NCI-H1105 (cell line): ENCODE measurements around the gene MPHOSPH10.
A peak's percentile ranks its signal among the peaks of the same experiment; 100 is the strongest.
"Not testable (repeated sequence)": the region's sequence is repeated elsewhere in the genome, so short reads cannot be mapped to it uniquely, and the experiment has no call there.

ENCODE experiments used
- DNase-seq: peaks from one replicate; lab custom pipeline; 2025; lab: John Stamatoyannopoulos, UW

Gene MPHOSPH10

DNA sequence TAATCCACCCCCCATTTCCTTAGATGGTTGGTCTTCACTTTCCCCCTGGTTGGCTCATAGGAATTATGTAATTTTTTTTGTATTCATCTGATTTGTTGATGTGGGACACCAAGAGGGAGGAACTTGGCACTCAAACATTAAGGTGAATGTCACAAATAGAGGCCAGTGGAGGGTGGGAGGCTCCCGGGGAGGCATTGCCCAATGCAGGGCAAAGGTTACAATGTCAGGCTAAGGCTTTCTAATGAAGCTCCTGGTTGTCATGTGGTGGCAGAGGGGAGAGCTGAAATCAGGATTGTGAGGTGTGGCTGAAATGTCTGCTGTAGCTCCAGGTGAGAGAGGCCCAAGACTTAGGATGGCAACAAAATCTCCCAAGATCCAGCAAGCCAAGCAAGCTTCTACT is 42.7 kb downstream of the MPHOSPH10 start:
- DNase-seq: no peak

DNA sequence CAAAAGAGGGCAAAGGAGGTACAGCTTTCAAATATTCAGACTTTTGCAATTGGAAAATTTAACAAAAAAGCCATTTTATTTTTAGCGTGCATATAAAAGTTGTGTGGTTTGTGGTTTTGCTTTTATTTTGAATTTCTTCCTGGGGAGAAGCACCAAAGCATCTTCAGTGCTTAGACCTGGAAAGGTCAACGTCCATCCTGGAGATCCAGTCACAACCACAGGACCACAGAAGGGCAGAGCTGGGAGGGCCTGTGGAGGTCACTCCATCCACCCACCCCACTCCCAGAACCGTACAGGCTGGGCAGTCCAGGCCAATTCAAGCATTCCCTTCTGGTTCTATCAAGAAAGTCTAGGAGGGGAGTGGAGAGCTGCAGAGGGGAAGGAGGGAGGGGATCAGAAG is 43.8 kb downstream of the MPHOSPH10 start:
- DNase-seq: no peak

DNA sequence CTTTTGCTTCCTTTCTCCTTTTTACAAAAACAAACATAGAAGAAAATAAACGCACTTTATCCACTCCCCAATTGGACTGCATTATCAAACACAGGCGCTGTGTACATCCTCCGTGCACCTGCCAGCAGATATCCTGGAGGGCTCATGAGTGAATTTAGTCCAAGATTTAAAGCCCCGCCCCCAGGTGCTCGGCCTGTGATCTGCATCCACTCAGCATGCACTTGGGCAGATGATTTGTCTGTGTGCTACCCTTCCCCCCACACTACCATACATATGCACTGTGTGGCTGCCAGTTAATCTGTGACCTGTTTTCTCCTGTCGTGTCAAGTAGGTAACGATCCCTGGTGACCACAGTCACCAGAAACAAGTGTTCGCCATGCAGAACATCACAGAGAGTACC is 48.4 kb downstream of the MPHOSPH10 start:
- not testable (repeated sequence) for DNase-seq

DNA sequence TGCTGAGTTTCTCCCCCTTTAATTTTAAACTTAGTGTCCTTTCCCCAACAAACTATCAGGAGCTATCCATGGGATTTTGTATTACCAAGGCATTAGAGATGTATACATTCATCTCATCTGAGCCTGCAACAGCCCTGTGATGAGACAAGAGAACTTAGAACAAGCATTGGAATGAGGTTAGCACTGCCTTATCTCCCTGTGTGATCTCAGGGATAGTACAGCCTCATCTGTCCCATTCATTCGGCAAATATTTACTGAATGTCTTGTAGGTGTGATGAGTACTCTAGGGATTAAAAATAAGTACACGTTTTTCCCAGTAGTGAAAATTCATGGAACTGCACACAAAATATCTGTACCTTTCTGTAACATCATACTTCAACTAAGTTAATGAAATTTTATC is 50.9 kb downstream of the MPHOSPH10 start:
- DNase-seq: no peak

DNA sequence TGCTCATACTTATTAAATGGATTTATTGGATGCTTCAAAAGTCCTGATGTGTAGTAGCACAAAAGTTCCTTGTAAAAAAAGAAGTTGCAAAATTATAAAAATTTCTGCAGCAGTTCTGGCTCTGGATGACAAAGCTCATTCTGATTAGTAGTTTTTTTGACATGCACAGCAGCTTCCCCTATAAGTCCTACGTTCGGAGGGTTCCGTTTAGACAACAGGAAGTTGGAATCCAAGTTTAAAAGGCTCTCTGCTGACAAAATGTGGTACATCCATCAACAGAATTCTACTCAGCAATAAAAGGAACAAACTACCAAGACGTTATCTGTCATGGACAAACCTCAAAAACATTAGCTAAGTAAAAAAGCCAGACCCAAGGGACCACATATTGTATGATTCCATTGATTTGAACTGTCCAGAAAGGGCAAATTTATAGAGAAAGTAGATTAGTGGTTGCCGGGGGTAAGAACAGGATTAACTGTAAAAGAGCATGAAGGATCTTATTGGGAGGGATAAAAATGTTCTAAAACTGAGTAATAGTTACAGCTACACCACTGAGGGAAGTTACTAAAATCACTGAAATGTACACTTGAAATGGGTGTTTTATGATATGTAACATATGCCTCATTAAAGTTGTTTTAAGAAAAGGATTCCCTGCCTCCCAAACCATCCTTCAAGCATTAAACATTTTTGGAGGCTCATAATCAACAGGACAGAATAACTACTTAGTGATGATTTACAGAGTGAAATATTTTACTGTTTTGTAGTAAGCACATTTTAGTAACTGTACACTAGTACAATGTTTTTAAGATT is 53.1 kb downstream of the MPHOSPH10 start:
- not testable (repeated sequence) for DNase-seq

DNA sequence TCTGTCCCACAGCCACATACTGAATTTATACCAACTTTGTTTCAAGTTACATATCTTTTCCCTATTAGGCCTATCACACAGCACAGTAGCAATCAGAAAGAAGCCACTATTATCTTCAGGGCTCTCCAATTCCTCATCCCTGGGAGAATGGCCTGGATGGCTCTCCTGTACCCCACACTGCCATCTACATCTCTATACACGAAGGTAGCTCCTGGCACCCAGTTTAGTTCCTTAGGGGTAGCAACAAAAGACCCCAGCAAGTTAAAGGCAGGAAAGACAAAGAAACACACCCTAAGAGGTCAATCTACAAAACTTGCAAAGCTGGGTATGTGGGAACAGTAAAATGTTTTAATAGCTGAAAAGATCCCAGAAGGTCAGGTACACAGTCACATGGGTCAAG is 56.5 kb downstream of the MPHOSPH10 start:
- DNase-seq: no peak

DNA sequence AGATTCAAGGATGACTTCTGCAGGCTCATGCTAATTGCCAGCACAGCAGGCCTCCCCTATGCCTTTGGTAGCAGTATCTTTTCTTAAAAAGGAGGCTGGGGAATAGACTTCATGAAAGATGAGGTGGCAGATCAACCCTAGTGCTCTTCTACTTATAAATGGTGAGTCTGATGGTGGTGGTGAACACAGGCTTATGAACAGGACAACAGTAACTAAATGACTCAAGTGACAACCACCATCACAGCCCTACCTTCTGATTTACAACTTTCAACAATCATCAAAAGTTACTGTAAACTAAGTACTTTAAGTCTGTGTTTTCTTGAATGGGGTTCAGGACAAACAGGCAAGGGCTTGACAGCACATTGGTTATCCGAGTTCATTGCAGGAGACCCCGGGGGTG is 57.2 kb downstream of the MPHOSPH10 start:
- no peak for DNase-seq

DNA sequence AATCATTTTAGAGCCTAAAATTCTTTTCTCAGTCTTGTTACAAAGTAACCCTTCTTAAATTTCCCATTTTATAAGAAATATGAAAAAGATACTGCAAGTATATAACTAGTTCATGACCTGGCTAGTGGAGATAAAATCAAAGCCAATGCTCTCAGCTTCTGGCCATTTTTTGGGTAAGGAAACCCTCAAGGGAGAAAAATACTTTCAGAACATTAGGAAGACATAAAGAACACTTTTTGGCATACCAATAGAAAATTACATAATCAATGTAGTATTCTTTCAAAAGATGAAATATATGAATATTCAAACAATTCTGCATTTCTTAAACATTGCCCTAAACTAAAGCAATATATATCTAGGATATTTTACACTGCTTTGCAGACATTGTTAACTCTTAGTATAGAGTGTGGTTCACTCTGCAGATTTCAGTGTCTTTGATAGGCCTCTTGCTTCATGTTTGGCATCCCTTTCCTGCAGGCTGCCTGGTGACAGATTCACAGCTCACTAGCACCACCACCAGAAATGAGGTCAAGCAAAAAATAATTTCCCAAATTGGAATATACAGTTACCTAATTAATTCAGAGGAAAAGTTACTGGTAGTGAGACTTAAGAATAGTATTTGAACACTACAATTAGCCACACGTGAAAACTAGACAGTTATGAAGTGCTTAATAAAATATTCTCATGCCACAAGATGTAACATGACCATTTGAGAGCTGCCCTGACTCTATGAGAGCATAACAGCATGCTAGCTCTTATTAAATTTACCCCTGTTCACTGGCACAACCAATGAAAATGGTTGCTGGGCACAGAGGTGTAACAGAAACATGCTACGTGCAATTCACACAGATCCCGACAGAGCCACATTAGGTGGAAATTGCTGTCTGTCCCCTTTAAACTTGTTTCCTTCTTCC is 60.5 kb downstream of the MPHOSPH10 start:
- DNase-seq: peak; percentile 10

DNA sequence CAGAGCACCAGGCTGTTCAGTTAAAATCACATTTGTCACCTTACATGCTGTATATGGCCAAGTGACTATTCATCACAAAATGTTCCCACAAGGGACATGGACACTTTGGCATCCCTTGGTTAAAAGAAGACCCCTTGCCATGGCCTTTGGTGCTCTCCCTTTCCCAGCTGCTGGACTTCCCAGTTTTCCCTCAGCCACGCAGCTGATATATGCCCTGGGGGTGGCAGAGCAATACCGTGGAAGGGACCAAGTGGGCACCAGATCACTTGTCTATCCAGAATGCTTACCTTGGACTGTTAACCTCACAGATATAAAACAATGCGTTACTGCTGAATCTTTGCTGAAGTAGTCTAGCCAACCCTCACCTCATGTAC is 61.1 kb downstream of the MPHOSPH10 start:
- DNase-seq: no peak
